Measurements from ENCODE around the gene DPEP3.

GRCh38 chr16:68028996-68029395, 48.7 kb upstream of the DPEP3 start:
- TF ChIP-seq CTCF (IDR thresholded peaks at IDR 0.05): no peak
- TF ChIP-seq POLR2A (IDR thresholded peaks at IDR 0.05): no peak
